ENCODE data around the gene MYOF.

MYOF gene

DNA sequence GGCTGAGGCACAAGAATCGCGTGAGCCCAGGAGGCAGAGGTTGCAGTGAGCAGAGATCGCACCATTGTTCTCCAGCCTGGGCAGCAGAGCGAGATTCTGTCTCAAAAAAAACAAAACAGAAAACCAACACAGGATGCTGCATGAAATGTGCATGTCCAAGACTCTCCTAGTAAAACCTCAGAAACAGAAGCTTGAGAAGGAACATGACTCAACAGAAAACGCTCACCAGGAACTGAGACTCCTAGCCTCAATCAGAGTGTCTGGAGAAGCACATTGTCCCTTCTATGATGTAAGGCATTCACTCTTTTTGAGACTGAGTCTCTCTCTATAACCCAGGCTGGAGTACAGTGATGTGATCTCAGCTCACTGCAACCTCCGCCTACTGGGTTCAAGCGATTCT lies 168.3 kb downstream of the MYOF start:
- Histone ChIP-seq H3K36me3 (ENCODE audit: control insufficient read depth in 1 of 2, insufficient read depth in 2 of 2, low read length in 2 of 2) (peaks cover 48 to 87% of the 10 kb centered on the region in 2 donors), H3K9me3 (ENCODE audit: control insufficient read depth in 1 of 2, low read length in 2 of 2) (no peaks in the 10 kb centered on the region), H3K27ac (ENCODE audit: low read length) (no peak overlapping the region), H3K4me3 (ENCODE audit: low read depth in 1 of 2, low read length in 2 of 2) (no peak overlapping the region), H3K4me1 (ENCODE audit: control insufficient read depth in 1 of 2, insufficient read depth in 2 of 2, low read length in 2 of 2) (no peaks in the 10 kb centered on the region), H3K27me3 (ENCODE audit: low read depth, low read length) (no peaks in the 10 kb centered on the region)

- Histone ChIP-seq H3K4me1 (ENCODE audit: control insufficient read depth in 1 of 2, insufficient read depth in 2 of 2, low read length in 2 of 2) (no peaks in the 10 kb centered on the region), H3K4me3 (ENCODE audit: low read depth in 1 of 2, low read length in 2 of 2) (no peak overlapping the region), H3K9me3 (ENCODE audit: control insufficient read depth in 1 of 2, low read length in 2 of 2) (no peaks in the 10 kb centered on the region), H3K36me3 (ENCODE audit: control insufficient read depth in 1 of 2, insufficient read depth in 2 of 2, low read length in 2 of 2) (peaks cover 39 to 58% of the 10 kb centered on the region in 2 donors), H3K27ac (ENCODE audit: low read length) (no peak overlapping the region), H3K27me3 (ENCODE audit: low read depth, low read length) (no peaks in the 10 kb centered on the region)
Observed at GRCh38 chr10:93309062-93309461, 173.1 kb downstream of the MYOF start.

- no peaks in the 10 kb centered on the region for H3K9me3 ChIP-seq (ENCODE audit: control insufficient read depth in 1 of 2, low read length in 2 of 2)
- H3K36me3 ChIP-seq (ENCODE audit: control insufficient read depth in 1 of 2, insufficient read depth in 2 of 2, low read length in 2 of 2): peaks cover 18 to 28% of the 10 kb centered on the region in 2 donors
- H3K4me1 ChIP-seq (ENCODE audit: control insufficient read depth in 1 of 2, insufficient read depth in 2 of 2, low read length in 2 of 2): no peaks in the 10 kb centered on the region
- no peak overlapping the region for H3K27ac ChIP-seq (ENCODE audit: low read length)
- H3K27me3 ChIP-seq (ENCODE audit: low read depth, low read length): no peaks in the 10 kb centered on the region
- no peak overlapping the region for H3K4me3 ChIP-seq (ENCODE audit: low read depth in 1 of 2, low read length in 2 of 2)
Observed at GRCh38 chr10:93305122-93305521, 177.0 kb downstream of the MYOF start.

GRCh38 chr10:93300981-93301380 lies 181.2 kb downstream of the MYOF start:
- Histone ChIP-seq H3K4me1 (ENCODE audit: control insufficient read depth in 1 of 2, insufficient read depth in 2 of 2, low read length in 2 of 2) (peaks cover 0 to 4% of the 10 kb centered on the region in 2 donors), H3K4me3 (ENCODE audit: low read depth in 1 of 2, low read length in 2 of 2) (no peak overlapping the region), H3K36me3 (ENCODE audit: control insufficient read depth in 1 of 2, insufficient read depth in 2 of 2, low read length in 2 of 2) (peaks cover 0 to 4% of the 10 kb centered on the region in 2 donors), H3K27ac (ENCODE audit: low read length) (no peak overlapping the region), H3K27me3 (ENCODE audit: low read depth, low read length) (no peaks in the 10 kb centered on the region), H3K9me3 (ENCODE audit: control insufficient read depth in 1 of 2, low read length in 2 of 2) (no peaks in the 10 kb centered on the region)

- peaks cover 0 to 4% of the 10 kb centered on the region in 2 donors for H3K36me3 ChIP-seq (ENCODE audit: control insufficient read depth in 1 of 2, insufficient read depth in 2 of 2, low read length in 2 of 2)
- peak overlapping the region in 1 of 2 donors; percentile 40 for H3K4me3 ChIP-seq (ENCODE audit: low read depth in 1 of 2, low read length in 2 of 2)
- H3K4me1 ChIP-seq (ENCODE audit: control insufficient read depth in 1 of 2, insufficient read depth in 2 of 2, low read length in 2 of 2): peaks cover 0 to 4% of the 10 kb centered on the region in 2 donors
- no peaks in the 10 kb centered on the region for H3K27me3 ChIP-seq (ENCODE audit: low read depth, low read length)
- H3K27ac ChIP-seq (ENCODE audit: low read length): no peak overlapping the region
- H3K9me3 ChIP-seq (ENCODE audit: control insufficient read depth in 1 of 2, low read length in 2 of 2): no peaks in the 10 kb centered on the region
Observed at GRCh38 chr10:93300288-93300917, 181.7 kb downstream of the MYOF start.

DNA sequence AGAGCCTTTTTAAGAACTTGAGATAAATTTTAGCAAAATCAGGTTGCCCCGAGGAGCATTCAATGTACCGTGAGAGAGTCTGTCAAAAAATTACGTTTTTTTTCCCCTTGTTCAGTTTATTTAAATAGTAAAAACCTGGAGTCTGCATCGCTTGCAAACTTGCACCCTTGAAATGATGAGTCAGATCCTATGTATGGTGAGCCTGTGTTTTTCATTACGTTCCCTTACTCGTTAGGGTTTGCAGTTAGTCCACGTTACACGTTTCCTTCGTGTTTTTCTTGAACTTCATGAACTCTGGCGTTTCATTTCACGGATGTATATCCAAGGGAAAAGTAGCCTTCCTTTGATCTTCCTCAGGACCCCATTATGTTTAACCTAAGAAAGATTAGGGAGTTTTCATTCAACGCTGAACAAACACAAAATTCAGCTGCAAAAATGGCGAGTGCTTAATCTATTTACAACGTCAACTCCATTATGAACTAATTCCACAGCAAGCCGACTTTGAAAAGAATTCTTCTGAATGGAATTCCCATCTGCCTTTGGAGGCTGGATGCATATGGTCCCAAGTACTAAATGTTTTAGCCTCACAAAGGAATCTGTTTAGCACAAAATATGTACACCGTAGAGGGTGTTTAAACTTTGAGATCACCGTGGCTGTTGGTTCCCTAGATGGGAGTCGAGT lies 182.4 kb downstream of the MYOF start:
- H3K27ac ChIP-seq (ENCODE audit: low read length): no peak overlapping the region

DNA sequence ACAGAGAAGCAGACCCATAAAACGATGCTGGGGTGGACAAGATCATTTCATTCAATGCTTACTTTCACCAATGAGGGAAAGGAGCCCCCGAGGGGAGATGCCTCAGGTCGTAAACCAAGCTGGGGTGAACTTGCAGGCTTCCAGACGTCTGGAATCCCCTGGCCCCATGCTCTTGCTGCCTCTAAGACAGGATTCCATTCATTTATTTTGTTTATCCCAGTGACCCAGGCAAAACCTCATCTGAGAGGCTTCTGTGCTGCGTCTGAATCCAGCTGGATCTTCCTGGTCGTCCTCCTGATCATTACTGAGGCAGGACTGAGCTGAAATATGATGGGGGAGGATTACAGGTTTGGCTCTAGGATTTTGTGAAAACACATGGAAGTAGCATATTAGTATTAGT lies 182.9 kb downstream of the MYOF start:
- Histone ChIP-seq H3K4me1 (ENCODE audit: control insufficient read depth in 1 of 2, insufficient read depth in 2 of 2, low read length in 2 of 2) (peaks cover 0 to 4% of the 10 kb centered on the region in 2 donors), H3K9me3 (ENCODE audit: control insufficient read depth in 1 of 2, low read length in 2 of 2) (no peaks in the 10 kb centered on the region), H3K36me3 (ENCODE audit: control insufficient read depth in 1 of 2, insufficient read depth in 2 of 2, low read length in 2 of 2) (no peaks in the 10 kb centered on the region), H3K4me3 (ENCODE audit: low read depth in 1 of 2, low read length in 2 of 2) (peak overlapping the region in 1 of 2 donors; percentile 40), H3K27me3 (ENCODE audit: low read depth, low read length) (no peaks in the 10 kb centered on the region), H3K27ac (ENCODE audit: low read length) (no peak overlapping the region)

More for the DNA sequence above, 182.4 kb downstream of the MYOF start:
- Histone ChIP-seq H3K9me3 (ENCODE audit: control insufficient read depth in 1 of 2, low read length in 2 of 2) (no peaks in the 10 kb centered on the region), H3K4me1 (ENCODE audit: control insufficient read depth in 1 of 2, insufficient read depth in 2 of 2, low read length in 2 of 2) (peaks cover 0 to 4% of the 10 kb centered on the region in 2 donors), H3K4me3 (ENCODE audit: low read depth in 1 of 2, low read length in 2 of 2) (peak overlapping the region in 1 of 2 donors; percentile 40), H3K27me3 (ENCODE audit: low read depth, low read length) (no peaks in the 10 kb centered on the region), H3K36me3 (ENCODE audit: control insufficient read depth in 1 of 2, insufficient read depth in 2 of 2, low read length in 2 of 2) (no peaks in the 10 kb centered on the region)

DNA sequence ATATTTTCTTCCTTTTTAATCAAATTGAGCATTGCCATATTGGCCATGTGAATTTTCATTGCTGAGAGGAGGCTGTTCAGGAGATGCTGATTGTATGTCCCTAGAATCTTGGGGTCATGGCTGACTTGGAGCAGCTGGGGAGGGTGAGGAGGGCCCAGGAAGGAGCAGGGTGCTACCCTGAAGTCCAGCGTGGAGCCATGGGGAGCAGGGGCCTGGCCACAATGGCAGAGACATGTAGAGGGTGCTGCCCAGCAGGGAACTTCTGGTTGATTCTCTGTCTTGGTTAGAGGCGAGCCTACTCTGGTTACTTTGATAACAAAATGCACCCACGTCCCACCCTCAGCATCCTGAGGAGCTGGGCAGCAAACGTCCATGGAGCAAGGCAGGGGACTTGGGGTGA lies 186.0 kb downstream of the MYOF start:
- H3K9me3 ChIP-seq (ENCODE audit: control insufficient read depth in 1 of 2, low read length in 2 of 2): no peaks in the 10 kb centered on the region
- no peak overlapping the region for H3K27ac ChIP-seq (ENCODE audit: low read length)
- H3K27me3 ChIP-seq (ENCODE audit: low read depth, low read length): no peaks in the 10 kb centered on the region
- H3K4me3 ChIP-seq (ENCODE audit: low read depth in 1 of 2, low read length in 2 of 2): no peak overlapping the region
- H3K36me3 ChIP-seq (ENCODE audit: control insufficient read depth in 1 of 2, insufficient read depth in 2 of 2, low read length in 2 of 2): no peaks in the 10 kb centered on the region
- peaks cover 0 to 4% of the 10 kb centered on the region in 2 donors for H3K4me1 ChIP-seq (ENCODE audit: control insufficient read depth in 1 of 2, insufficient read depth in 2 of 2, low read length in 2 of 2)

DNA sequence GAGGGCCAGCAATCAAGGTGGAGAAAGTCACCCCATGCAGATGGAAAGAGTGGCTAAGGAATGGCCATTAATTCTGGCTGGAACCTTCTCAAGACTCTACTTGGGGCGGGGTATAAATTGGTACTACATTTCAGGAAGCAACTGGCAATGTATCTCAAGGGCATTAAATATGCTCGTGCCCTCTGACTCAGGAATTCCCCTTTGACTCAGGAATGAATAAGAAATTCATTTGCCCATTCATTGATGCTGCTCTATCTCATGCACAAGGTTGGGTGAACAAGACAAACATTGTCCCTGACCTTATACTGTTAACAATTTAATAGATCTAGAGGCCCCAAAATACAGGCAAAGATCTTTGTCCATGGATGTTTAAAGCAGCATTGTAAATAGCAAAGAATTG lies 188.1 kb downstream of the MYOF start:
- H3K4me3 ChIP-seq (ENCODE audit: low read depth in 1 of 2, low read length in 2 of 2): no peak overlapping the region
- H3K4me1 ChIP-seq (ENCODE audit: control insufficient read depth in 1 of 2, insufficient read depth in 2 of 2, low read length in 2 of 2): no peaks in the 10 kb centered on the region
- no peaks in the 10 kb centered on the region for H3K36me3 ChIP-seq (ENCODE audit: control insufficient read depth in 1 of 2, insufficient read depth in 2 of 2, low read length in 2 of 2)
- no peaks in the 10 kb centered on the region for H3K9me3 ChIP-seq (ENCODE audit: control insufficient read depth in 1 of 2, low read length in 2 of 2)
- no peaks in the 10 kb centered on the region for H3K27me3 ChIP-seq (ENCODE audit: low read depth, low read length)
- no peak overlapping the region for H3K27ac ChIP-seq (ENCODE audit: low read length)

DNA sequence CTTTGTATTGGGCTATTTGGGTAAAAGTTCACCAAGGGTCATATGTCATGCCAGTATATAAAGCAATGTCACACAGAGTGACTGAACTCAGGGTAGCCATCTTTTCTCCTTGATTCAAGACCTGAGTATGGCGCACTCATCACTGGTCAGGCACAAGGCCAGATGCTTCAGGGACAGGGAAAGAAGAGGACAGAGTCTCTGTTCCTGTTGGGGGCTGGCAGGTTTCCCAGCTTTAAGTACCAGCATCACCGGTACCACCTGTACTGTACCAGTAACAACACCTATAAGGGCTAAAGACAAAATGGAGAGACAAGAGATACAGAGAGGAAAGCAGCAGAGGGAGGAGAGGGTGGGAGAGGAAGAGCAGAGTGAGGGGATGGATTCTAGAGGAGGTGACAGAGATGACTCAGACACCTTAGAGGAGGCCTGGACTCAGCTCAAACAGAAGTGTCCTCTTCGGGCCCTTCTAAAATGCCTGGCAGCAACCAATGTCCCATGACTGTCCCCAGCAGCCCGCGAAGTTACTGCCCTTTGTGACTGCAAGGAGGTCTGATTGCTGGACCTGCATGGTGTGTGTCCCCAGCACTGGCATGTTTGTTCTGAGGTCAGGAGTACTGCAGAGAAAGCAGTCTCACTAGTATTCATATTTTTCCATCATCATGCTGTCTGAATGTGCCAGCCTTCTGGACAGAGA lies 191.3 kb downstream of the MYOF start:
- Histone ChIP-seq H3K9me3 (ENCODE audit: control insufficient read depth in 1 of 2, low read length in 2 of 2) (no peaks in the 10 kb centered on the region), H3K4me1 (ENCODE audit: control insufficient read depth in 1 of 2, insufficient read depth in 2 of 2, low read length in 2 of 2) (no peaks in the 10 kb centered on the region), H3K27me3 (ENCODE audit: low read depth, low read length) (no peaks in the 10 kb centered on the region), H3K36me3 (ENCODE audit: control insufficient read depth in 1 of 2, insufficient read depth in 2 of 2, low read length in 2 of 2) (no peaks in the 10 kb centered on the region), H3K4me3 (ENCODE audit: low read depth in 1 of 2, low read length in 2 of 2) (no peak overlapping the region), H3K27ac (ENCODE audit: low read length) (no peak overlapping the region)
